ENCODE data around the gene FOXI1. TPM values are rescaled to one million over a fixed set of nuclear protein-coding genes. Genes with fewer than 3 reads are reported as not detected.
A peak's percentile ranks its signal among the peaks of the same experiment; 100 is the strongest.

FOXI1 gene
- total RNA-seq, 1 experiment from 2014 or later = not detected

- no peak for DNase-seq (ENCODE audit: low read depth)
Observed at GRCh38 chr5:170150713-170151096, 45.0 kb downstream of the FOXI1 start.

DNA sequence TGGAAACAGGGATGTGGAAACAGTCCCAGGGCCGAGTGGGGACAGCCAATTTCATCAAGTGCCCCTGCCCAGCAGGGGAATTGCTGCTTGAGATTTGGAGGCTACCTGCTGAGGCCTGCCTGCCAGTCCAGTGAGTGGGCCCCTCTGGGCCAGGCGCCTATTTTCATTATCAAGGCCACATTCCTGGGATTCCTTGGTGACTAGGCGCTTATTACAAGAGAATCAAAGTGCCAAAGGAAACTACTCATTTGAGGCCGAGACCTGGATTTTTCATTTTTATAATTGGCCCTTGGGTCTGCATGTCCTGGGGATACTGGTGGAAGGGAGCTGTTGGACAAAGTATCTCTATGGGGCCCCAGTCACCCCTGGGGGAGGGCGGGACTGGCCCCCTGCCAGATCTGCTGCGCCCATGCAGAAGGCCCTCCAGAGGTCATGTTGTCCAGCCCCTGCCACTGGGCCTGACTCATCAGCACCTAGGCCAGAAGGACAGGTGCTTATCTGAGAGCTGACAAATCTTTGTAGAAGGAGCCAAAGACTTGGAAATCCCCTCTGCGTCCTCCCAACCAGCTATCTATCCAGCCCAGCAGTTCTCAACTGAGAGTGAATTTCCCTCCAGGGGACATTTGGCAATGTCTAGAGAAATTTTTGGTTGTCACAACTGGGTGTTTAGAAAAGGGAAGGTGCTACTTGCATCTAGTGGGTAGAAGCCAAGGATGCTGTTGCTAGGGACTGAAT lies 45.6 kb downstream of the FOXI1 start:
- peak; percentile 86 for DNase-seq (ENCODE audit: low read depth)

DNA sequence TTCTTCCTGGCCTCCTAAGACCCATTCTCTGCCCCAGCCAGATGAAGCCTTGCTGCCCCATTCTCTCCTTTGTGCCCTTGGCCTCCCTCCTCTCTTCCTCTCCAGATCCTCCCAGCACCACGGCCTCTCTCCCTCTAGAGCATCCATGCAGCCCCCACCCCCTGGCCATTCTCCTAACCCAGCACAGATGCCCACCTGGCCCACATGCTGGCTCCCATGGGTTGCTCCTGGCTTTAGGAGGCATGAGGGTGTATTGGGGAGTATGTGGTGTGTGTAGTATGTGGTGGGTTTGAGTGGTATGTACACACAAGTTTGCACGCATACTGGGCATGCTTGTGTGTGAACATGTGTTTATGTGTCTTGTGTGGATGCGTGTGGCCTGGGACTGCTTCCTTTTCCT lies 47.1 kb downstream of the FOXI1 start:
- no peak for DNase-seq (ENCODE audit: low read depth)

GRCh38 chr5:170154297-170154696 lies 48.6 kb downstream of the FOXI1 start:
- no peak for DNase-seq (ENCODE audit: low read depth)

GRCh38 chr5:170154744-170155143 lies 49.0 kb downstream of the FOXI1 start:
- no peak for DNase-seq (ENCODE audit: low read depth)

DNA sequence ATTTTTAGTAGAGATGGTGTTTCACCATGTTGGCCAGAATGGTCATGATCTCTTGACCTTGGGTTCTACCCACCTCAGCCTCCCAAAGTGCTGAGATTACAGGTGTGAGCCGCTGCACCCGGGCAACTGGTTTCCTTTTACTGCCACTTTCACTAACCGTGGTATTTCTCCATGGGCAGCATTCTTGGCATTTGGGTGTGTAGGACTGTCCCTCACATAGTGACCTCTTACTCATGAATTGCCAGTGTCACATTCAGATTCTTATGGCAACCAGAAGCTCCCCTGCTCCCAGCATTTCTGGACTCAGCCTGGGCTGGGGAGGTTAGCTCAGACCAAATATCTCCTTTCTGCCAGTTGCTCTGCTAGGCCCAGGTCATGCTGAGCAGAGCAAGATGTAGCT lies 50.1 kb downstream of the FOXI1 start:
- DNase-seq (ENCODE audit: low read depth) = no peak

DNA sequence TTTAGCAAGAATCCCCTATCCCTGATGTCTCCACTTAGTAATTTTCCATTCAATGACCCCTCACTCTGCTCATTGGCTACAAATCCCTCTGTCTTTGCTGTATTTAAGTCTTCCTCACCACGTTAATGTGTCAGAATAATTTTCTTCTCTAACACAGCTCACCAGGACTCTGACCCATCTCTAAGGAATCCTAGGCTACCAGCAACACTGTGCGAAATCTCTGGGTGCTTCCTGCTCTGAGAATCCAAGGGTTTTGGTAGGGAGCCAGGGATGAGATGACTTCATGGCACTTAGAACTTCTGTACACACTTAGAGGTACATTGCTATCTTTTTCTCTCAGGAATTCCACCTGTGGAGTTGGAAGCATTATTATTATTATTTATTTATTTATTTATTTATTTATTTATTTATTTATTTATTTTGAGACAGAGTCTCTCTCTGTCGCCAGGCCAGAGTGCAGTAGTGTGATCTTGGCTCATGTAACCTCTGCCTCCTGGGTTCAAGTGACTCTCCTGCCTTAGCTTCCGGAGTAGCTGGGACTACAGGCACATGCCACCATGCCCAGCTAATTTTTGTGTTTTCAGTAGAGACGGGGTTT lies 53.5 kb downstream of the FOXI1 start:
- DNase-seq (ENCODE audit: low read depth) = peak; percentile 56

Other genes starting within 250 kb of the FOXI1 start
- 5.6 and 11.1 TPM in 2 replicates for gene INSYN2B, start 125.4 kb upstream of the FOXI1 start, total RNA-seq (2014; rRNA removed; shearing (Covaris generic))
- not detected in 2 replicates for gene C5orf58, start 127.1 kb downstream of the FOXI1 start, total RNA-seq (2014; rRNA removed; shearing (Covaris generic))
- not detected in 2 replicates for gene LCP2, start 191.9 kb downstream of the FOXI1 start, total RNA-seq (2014; rRNA removed; shearing (Covaris generic))

All from Daoy (cell line).